ENCODE data around the gene RNASE4.

The RNASE4 gene

DNA sequence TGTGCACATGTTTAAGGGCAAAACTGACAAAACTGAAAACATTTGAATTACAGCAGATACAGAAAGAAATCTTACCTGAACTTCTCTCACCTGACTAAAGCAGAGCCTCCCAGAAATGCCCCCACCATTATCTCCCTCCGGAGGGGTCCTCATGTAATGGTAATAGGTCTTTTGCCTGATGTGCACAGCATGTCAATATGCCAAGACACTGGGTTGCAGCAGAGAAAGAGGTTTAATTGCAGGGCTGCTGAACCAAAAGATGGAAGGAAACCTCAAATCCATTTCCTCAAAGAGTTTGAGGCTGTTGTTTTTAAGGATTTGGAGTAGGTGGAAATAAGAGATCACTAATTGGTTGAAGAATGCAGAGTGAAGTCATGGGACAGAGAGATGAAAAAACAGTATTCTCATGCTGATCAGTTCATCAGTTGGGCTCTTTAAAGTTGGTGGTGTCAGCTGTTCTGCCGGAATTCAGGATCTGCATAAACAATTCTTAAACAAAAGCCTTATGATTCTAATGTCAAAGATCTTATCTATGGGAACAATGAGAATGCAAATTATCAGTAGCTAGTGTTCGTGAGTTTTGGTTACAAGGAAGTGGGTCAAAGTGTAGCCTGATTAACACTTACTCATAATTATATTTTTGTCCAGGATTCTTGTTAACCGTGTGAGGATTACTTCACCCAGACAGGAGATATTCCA is 22.4 kb downstream of the RNASE4 start:
- TF ChIP-seq, protein P1, sequence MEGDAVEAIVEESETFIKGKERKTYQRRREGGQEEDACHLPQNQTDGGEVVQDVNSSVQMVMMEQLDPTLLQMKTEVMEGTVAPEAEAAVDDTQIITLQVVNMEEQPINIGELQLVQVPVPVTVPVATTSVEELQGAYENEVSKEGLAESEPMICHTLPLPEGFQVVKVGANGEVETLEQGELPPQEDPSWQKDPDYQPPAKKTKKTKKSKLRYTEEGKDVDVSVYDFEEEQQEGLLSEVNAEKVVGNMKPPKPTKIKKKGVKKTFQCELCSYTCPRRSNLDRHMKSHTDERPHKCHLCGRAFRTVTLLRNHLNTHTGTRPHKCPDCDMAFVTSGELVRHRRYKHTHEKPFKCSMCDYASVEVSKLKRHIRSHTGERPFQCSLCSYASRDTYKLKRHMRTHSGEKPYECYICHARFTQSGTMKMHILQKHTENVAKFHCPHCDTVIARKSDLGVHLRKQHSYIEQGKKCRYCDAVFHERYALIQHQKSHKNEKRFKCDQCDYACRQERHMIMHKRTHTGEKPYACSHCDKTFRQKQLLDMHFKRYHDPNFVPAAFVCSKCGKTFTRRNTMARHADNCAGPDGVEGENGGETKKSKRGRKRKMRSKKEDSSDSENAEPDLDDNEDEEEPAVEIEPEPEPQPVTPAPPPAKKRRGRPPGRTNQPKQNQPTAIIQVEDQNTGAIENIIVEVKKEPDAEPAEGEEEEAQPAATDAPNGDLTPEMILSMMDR (conservative IDR thresholded peaks at IDR 0.05; ENCODE audit: low read depth): no peak
- no peak overlapping the region for H3K27ac ChIP-seq
- POLR2A ChIA-PET (ENCODE audit: low non-redundant PET): no interaction called here
- CTCF ChIA-PET: no interaction called here
- no peak for DNase-seq (ENCODE audit: low spot score)

DNA sequence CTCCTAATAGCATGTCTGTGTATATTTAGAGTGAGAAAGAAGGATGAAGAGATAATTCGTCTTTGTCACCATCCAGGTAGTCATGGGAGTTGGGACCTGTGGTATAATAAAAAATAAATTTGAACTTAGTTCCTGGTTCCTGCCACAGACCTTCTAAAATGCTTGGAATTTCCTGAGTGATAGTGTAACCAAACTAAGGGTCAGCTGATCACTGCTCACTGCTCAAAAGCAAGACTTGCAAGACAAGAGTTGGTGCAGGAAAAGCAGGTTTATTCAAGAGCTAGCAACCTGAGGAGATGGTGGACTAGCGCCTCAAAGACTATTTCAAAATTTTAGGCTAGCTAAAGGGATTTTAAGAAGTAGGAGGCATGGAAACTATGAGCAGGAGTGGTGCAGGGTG is 23.3 kb downstream of the RNASE4 start:
- no peak overlapping the region for H3K27ac ChIP-seq
- POLR2A ChIA-PET (ENCODE audit: low non-redundant PET): no interaction called here
- CTCF ChIA-PET: no interaction called here
- DNase-seq (ENCODE audit: low spot score): no peak
- TF ChIP-seq, protein P1 (conservative IDR thresholded peaks at IDR 0.05; ENCODE audit: low read depth): no peak

DNA sequence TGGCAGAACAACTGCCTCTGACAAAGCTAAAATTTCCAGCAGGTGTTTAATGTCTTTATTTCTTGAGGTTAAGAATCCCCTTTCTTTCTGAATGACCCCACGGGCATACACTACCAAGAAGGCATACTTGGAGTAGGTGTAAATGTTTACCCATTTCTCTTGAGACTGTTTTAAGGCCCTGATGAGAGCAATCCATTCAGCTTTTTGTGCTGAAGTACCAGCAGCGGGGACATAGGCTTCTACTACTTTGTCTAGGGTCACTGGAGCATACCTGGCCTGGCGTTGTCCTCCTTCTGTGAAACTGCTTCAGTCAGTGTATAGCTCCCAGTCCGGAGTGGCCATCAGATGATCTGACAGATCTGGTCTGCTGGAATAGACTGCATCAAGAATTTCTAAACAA is 26.9 kb downstream of the RNASE4 start:
- H3K27ac ChIP-seq: no peak overlapping the region
- DNase-seq (ENCODE audit: low spot score): no peak
- CTCF ChIA-PET: interaction anchor here (0.5 kb wide), 1 partner anchor 13 kb away, joined by 3 read pairs; no protein-coding TSS in a partner anchor
- TF ChIP-seq, protein P1 (conservative IDR thresholded peaks at IDR 0.05; ENCODE audit: low read depth): no peak
- POLR2A ChIA-PET (ENCODE audit: low non-redundant PET): no interaction called here

DNA sequence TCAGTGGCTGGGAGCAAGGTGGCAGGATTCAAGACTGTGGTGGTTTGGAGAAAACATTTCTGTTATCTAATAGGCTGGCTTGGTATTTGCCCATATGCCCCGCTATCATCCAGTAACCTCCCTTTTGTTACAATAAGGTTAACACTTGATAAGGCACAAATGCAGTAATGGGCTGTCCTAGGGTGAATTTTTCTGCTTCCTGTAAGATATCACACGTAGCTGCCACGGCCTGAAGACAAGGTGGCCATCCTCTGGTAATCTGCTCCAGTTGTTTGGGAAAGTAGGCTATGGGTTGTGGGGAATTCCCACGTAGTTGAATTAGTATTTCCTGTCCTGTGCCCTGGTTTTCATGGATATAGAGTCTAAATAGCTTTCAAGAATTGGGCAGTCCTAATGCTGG is 27.3 kb downstream of the RNASE4 start:
- no peak for DNase-seq (ENCODE audit: low spot score)
- TF ChIP-seq, protein P1 (conservative IDR thresholded peaks at IDR 0.05; ENCODE audit: low read depth): no peak
- no peak overlapping the region for H3K27ac ChIP-seq
- ChIA-PET POLR2A (ENCODE audit: low non-redundant PET) (no interaction called here), CTCF (no interaction called here)

DNA sequence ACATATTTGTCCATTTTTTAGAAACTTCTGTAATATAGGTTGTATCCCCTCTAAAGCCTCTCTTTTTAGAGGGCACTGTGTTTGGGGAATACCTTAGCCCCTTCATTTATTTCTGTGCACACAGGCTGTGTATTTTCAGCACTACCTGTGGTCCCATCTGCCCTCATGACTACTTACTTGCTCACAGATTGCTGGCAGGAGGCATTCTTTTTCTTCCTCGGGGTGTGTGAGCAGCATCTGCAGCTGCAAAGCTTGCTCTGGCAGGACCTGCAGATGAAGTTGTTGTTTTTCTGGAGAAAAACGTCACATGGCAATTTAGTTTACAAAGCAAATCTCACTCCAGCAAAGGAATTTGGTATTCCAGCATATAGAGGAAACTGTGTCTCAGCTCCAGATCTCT is 28.5 kb downstream of the RNASE4 start:
- H3K27ac ChIP-seq: no peak overlapping the region
- TF ChIP-seq, protein P1 (conservative IDR thresholded peaks at IDR 0.05; ENCODE audit: low read depth): no peak
- DNase-seq (ENCODE audit: low spot score): peak; percentile 12
- POLR2A ChIA-PET (ENCODE audit: low non-redundant PET): no interaction called here
- CTCF ChIA-PET: no interaction called here

DNA sequence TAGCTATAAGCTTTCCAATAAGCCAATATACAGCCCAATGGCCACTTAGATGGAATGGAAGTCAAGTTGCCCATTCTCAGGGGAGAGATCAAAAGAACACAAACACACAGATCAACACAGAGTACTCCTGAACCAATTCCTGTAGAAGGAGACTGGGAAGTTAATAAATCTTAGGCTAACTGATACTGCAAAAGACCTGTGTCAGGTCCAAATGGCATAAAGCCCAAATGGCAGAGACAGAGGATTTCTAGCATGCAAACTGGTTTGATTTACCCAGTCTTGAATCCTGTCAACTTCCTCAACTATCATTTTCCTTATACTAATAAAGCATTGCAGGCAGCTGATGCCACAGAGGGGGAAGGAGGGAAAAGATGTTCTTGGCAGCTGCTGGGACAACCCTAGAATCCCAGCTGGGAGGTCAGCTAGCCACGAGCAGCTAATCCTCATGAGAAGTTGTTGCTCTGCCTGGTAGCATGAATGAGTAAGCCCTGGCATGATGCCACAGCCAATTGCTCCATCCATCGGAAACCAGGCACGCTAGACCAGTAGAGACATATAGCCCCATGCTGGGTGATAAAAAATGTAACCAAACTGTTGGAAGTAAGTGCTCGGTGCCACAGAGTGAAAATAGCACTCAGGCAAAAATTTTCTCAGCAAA is 30.4 kb downstream of the RNASE4 start:
- ChIA-PET POLR2A (ENCODE audit: low non-redundant PET) (no interaction called here), CTCF (no interaction called here)
- H3K27ac ChIP-seq: no peak overlapping the region
- TF ChIP-seq, protein P1 (conservative IDR thresholded peaks at IDR 0.05; ENCODE audit: low read depth): no peak
- DNase-seq (ENCODE audit: low spot score): peak; percentile 77

Measured in RWPE1 (cell line).